HepG2 (cell line): ENCODE results near the gene FGA. TPM values are rescaled to one million over a fixed set of nuclear protein-coding genes. Genes with fewer than 3 reads are reported as not detected.

Source experiments
- AKAP8 ChIP-seq: sonication (generic); formaldehyde crosslinking; IDR thresholded peaks from 2 replicates; pipeline ENCODE4 v1.5.1; 2020; ENCODE audit warnings: mild to moderate bottlenecking, missing genetic modification reagents
- ARID5B ChIP-seq: IDR thresholded peaks from 2 replicates; pipeline ENCODE4 v1.4.0; 2020; ENCODE audit warnings: mild to moderate bottlenecking, missing genetic modification reagents
- CREB1 ChIP-seq, 2 experiments: fragments of 450-650 bp in 1 of 2; IDR thresholded peaks; 2 replicates each; pipeline ENCODE4 v1.6.1; 2016 to 2017; ENCODE audit warnings: control low read depth in 1 of 2, mild to moderate bottlenecking in 1 of 2, missing compliant biosample characterization in 1 of 2, missing genetic modification characterization in 1 of 2
- JARID2 ChIP-seq: sonication (generic); formaldehyde crosslinking; IDR thresholded peaks from 2 replicates; pipeline ENCODE4 v1.8.1; 2023; ENCODE audit warnings: missing genetic modification reagents, inconsistent platforms; ENCODE audit not compliant: insufficient replicate concordance
- NR1H2 ChIP-seq: sonication (generic); formaldehyde crosslinking; IDR thresholded peaks from 2 replicates; pipeline ENCODE4 v1.8.1; 2022; ENCODE audit warnings: low read depth, missing genetic modification reagents, borderline replicate concordance
- REXO4 ChIP-seq: sonication (generic); formaldehyde crosslinking; IDR thresholded peaks from 2 replicates; pipeline ENCODE4 v1.8.0; 2022; ENCODE audit warnings: missing genetic modification reagents, mild to moderate bottlenecking, borderline replicate concordance
- RXRA ChIP-seq: sonication (generic); formaldehyde crosslinking; IDR thresholded peaks from 2 replicates; pipeline ENCODE4 v1.5.1; 2020; ENCODE audit warnings: missing genetic modification reagents
- TBX3 ChIP-seq: fragments of 450-650 bp; IDR thresholded peaks from 2 replicates; pipeline ENCODE4 v1.6.1; 2017; ENCODE audit warnings: antibody characterized with exemption, mild to moderate bottlenecking, inconsistent platforms, borderline replicate concordance
- TCF12 ChIP-seq, 2 experiments: fragments of 450-650 bp in 1 of 2; sonication (generic) in 1 of 2; formaldehyde crosslinking in 1 of 2; IDR thresholded peaks; 2 replicates each; pipeline versions ENCODE4 v1.6.1 to v1.8.0; 2017 to 2022; ENCODE audit warnings: antibody characterized with exemption in 1 of 2, mild to moderate bottlenecking in 1 of 2, missing genetic modification reagents in 1 of 2, moderate library complexity in 1 of 2
- TCF7 ChIP-seq: sonication (generic); IDR thresholded peaks from 2 replicates; pipeline ENCODE4 v1.6.1; 2016; ENCODE audit warnings: antibody characterized with exemption, low read depth
- TOE1 ChIP-seq: sonication (generic); formaldehyde crosslinking; IDR thresholded peaks from 2 replicates; pipeline ENCODE4 v1.4.0; 2020; ENCODE audit warnings: mild to moderate bottlenecking, missing genetic modification reagents
- YEATS2 ChIP-seq: sonication (generic); formaldehyde crosslinking; IDR thresholded peaks from 2 replicates; pipeline ENCODE4 v1.4.0; 2020; ENCODE audit warnings: missing genetic modification reagents, borderline replicate concordance
- ZNF121 ChIP-seq: sonication (generic); formaldehyde crosslinking; IDR thresholded peaks from 2 replicates; pipeline ENCODE4 v1.5.0; 2020; ENCODE audit warnings: mild to moderate bottlenecking, missing genetic modification reagents
- ZNF737 ChIP-seq: sonication (generic); formaldehyde crosslinking; IDR thresholded peaks from 2 replicates; pipeline ENCODE4 v1.5.0; 2020; ENCODE audit warnings: missing genetic modification reagents, mild to moderate bottlenecking, borderline replicate concordance
- ZNF83 ChIP-seq: sonication (generic); formaldehyde crosslinking; IDR thresholded peaks from 2 replicates; pipeline ENCODE4 v1.4.0; 2020; ENCODE audit warnings: missing genetic modification reagents, mild to moderate bottlenecking, borderline replicate concordance
- ZUFSP ChIP-seq: sonication (generic); formaldehyde crosslinking; IDR thresholded peaks from 2 replicates; pipeline ENCODE4 v1.9.0; 2021; ENCODE audit warnings: missing genetic modification reagents, mild to moderate bottlenecking, borderline replicate concordance
- polyA plus RNA-seq, 8 experiments: library from polyadenylated mRNA; depleted of rRNA in 3 of 8; stranded (reverse) in 7 of 8; unstranded in 1 of 8; fragments of >200 nt; fragmentation: Illumina TruSeq in 4 of 8; extraction: Trizol in 4 of 8; gene quantifications; 2 replicates each; pipeline versions ENCODE4 v1.2.1 to v1.2.3, GENCODE V29; 2011 to 2016; ENCODE audit warnings: low read depth in 4 of 8, missing spikeins in 1 of 8, mixed read lengths in 1 of 8; ENCODE audit not compliant: insufficient read depth in 1 of 8
- total RNA-seq, 5 experiments: library from RNA; depleted of rRNA; stranded (reverse); fragments of >200 nt; fragmentation: Illumina TruSeq; extraction: Trizol; gene quantifications; 2 replicates each; pipeline ENCODE4 v1.2.3, GENCODE V29; 2016; ENCODE audit warnings: low read depth in 1 of 5
- TF ChIP-seq, protein P1 (sequence below): IDR thresholded peaks from 2 replicates; pipeline ENCODE4 v1.6.1; 2012; ENCODE audit warnings: low read length, improper control_type of control experiment
- TF ChIP-seq, protein P2 (sequence below): IDR thresholded peaks from 2 replicates; pipeline ENCODE4 v1.6.1; 2016; ENCODE audit warnings: missing biosample characterization, missing genetic modification reagents, low read depth

The FGA gene
- total and polyA plus RNA-seq, 2 of the 13 experiments (the other 11 are each of a cell fraction or from before 2014, with no cell fraction given): 640 to 1,523 TPM

GRCh38 chr4:154617820-154618317 is 27.3 kb upstream of the FGA start (continued):
- no peak for TF ChIP-seq TCF12 (IDR thresholded peaks at IDR 0.05)
- TF ChIP-seq TCF12 (CRISPR knock-in tag; IDR thresholded peaks at IDR 0.05): peak; percentile 99
- peak; percentile 42 for TF ChIP-seq CREB1 (IDR thresholded peaks at IDR 0.05)
- peak; percentile 90 for TF ChIP-seq CREB1 (CRISPR knock-in tag; IDR thresholded peaks at IDR 0.05)
- peak; percentile 71; the same call in 1 of the 2 replicates for TF ChIP-seq TOE1
- TF ChIP-seq, protein P1, sequence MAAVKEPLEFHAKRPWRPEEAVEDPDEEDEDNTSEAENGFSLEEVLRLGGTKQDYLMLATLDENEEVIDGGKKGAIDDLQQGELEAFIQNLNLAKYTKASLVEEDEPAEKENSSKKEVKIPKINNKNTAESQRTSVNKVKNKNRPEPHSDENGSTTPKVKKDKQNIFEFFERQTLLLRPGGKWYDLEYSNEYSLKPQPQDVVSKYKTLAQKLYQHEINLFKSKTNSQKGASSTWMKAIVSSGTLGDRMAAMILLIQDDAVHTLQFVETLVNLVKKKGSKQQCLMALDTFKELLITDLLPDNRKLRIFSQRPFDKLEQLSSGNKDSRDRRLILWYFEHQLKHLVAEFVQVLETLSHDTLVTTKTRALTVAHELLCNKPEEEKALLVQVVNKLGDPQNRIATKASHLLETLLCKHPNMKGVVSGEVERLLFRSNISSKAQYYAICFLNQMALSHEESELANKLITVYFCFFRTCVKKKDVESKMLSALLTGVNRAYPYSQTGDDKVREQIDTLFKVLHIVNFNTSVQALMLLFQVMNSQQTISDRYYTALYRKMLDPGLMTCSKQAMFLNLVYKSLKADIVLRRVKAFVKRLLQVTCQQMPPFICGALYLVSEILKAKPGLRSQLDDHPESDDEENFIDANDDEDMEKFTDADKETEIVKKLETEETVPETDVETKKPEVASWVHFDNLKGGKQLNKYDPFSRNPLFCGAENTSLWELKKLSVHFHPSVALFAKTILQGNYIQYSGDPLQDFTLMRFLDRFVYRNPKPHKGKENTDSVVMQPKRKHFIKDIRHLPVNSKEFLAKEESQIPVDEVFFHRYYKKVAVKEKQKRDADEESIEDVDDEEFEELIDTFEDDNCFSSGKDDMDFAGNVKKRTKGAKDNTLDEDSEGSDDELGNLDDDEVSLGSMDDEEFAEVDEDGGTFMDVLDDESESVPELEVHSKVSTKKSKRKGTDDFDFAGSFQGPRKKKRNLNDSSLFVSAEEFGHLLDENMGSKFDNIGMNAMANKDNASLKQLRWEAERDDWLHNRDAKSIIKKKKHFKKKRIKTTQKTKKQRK: no peak
- TF ChIP-seq AKAP8: peak; percentile 53; the same call in 1 of the 2 replicates
- peak; percentile 100 for TF ChIP-seq ARID5B (CRISPR knock-in tag)
- TF ChIP-seq TCF7: peak; percentile 99
- peak; percentile 92; the same call in 1 of the 2 replicates for TF ChIP-seq RXRA (CRISPR knock-in tag)
- TF ChIP-seq, protein P2, sequence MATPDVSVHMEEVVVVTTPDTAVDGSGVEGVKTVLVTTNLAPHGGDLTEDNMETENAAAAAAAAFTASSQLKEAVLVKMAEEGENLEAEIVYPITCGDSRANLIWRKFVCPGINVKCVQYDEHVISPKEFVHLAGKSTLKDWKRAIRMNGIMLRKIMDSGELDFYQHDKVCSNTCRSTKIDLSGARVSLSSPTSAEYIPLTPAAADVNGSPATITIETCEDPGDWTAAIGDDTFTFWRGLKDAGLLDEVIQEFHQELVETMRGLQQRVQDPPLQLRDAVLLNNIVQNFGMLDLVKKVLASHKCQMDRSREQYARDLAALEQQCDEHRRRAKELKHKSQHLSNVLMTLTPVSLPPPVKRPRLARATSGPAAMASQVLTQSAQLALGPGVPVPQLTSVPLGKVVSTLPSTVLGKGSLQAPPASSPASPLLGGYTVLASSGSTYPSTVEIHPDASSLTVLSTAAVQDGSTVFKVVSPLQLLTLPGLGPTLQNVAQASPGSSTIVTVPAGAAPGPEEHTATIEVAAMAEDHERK: 0 out of 2 replicates have a peak, but pooled peaks have one; percentile 51
- no peak for TF ChIP-seq REXO4
- TF ChIP-seq NR1H2 (CRISPR knock-in tag): no peak
- TF ChIP-seq JARID2 (CRISPR knock-in tag): no peak
- TF ChIP-seq ZNF83: no peak
- TF ChIP-seq TBX3: peak; percentile 100
- TF ChIP-seq ZNF121 (CRISPR knock-in tag): 0 out of 2 replicates have a peak, but pooled peaks have one; percentile 29
- TF ChIP-seq ZUFSP: no peak
- TF ChIP-seq YEATS2 (CRISPR knock-in tag): no peak; the same call in 1 of the 2 replicates
- TF ChIP-seq ZNF737 (CRISPR knock-in tag): no peak
